ENCODE results near the gene KLHL29.

The KLHL29 gene

DNA sequence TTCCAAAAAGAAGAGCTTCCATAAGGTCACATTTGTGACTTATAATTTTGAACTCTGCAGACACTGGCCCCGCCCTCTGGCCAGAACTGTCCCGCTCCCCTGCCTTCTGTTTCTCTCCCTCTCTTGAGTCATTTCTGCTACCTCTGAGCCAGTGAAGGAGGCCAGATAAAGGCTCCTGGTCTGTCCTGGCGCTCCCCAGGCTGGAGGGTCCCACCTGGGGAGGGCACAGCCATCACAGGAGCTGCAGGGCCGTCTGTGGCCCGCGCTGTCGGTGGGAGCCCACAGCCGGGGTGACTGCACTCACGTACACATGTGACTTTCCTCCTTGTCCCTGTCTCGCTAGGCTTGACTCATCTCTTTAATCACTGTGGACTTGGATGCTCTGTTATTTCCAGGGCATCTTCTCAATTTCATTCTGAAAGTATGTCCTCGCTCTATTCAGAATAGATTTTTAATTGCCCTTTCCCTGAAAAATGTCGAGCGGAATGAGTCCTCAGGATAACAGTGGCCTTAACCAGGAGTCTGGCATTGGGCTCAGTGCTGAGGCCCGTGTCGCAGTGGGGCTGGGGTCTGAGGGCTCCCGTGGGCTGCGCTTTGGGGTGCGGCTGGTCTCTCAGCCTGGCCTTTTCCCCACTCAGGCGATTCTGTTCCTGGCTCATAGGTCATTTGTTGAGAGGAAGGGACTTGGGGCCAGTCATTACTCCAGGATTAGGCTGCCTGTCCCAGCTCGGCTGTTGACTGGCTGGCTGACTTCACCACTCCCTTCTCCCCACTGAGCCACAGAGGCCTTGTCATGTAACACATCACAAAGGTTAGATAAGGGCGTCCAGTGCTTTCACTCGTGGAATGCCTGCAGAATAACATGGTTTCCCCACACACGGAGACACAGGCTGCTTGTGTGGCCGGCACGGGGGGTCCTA lies 34.5 kb downstream of the KLHL29 start:
- no peak for TF ChIP-seq POLR2AphosphoS5 (IDR thresholded peaks at IDR 0.05; ENCODE audit: low read depth, low read length)
- no peak for TF ChIP-seq TAF1 (IDR thresholded peaks at IDR 0.05; ENCODE audit: borderline replicate concordance, insufficient read depth, low read length)
- TF ChIP-seq, protein P1, sequence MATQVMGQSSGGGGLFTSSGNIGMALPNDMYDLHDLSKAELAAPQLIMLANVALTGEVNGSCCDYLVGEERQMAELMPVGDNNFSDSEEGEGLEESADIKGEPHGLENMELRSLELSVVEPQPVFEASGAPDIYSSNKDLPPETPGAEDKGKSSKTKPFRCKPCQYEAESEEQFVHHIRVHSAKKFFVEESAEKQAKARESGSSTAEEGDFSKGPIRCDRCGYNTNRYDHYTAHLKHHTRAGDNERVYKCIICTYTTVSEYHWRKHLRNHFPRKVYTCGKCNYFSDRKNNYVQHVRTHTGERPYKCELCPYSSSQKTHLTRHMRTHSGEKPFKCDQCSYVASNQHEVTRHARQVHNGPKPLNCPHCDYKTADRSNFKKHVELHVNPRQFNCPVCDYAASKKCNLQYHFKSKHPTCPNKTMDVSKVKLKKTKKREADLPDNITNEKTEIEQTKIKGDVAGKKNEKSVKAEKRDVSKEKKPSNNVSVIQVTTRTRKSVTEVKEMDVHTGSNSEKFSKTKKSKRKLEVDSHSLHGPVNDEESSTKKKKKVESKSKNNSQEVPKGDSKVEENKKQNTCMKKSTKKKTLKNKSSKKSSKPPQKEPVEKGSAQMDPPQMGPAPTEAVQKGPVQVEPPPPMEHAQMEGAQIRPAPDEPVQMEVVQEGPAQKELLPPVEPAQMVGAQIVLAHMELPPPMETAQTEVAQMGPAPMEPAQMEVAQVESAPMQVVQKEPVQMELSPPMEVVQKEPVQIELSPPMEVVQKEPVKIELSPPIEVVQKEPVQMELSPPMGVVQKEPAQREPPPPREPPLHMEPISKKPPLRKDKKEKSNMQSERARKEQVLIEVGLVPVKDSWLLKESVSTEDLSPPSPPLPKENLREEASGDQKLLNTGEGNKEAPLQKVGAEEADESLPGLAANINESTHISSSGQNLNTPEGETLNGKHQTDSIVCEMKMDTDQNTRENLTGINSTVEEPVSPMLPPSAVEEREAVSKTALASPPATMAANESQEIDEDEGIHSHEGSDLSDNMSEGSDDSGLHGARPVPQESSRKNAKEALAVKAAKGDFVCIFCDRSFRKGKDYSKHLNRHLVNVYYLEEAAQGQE (IDR thresholded peaks at IDR 0.05; ENCODE audit: insufficient read depth in 1 of 2, low read depth in 2 of 2, low read length in 2 of 2) = no peak
- TF ChIP-seq SIN3A (IDR thresholded peaks at IDR 0.05; ENCODE audit: borderline replicate concordance, insufficient read depth, low read length) = no peak
- TF ChIP-seq FOXP2 (optimal IDR thresholded peaks at IDR 0.05; ENCODE audit: borderline replicate concordance, extremely low read depth, extremely low read length, insufficient read depth) = no peak

DNA sequence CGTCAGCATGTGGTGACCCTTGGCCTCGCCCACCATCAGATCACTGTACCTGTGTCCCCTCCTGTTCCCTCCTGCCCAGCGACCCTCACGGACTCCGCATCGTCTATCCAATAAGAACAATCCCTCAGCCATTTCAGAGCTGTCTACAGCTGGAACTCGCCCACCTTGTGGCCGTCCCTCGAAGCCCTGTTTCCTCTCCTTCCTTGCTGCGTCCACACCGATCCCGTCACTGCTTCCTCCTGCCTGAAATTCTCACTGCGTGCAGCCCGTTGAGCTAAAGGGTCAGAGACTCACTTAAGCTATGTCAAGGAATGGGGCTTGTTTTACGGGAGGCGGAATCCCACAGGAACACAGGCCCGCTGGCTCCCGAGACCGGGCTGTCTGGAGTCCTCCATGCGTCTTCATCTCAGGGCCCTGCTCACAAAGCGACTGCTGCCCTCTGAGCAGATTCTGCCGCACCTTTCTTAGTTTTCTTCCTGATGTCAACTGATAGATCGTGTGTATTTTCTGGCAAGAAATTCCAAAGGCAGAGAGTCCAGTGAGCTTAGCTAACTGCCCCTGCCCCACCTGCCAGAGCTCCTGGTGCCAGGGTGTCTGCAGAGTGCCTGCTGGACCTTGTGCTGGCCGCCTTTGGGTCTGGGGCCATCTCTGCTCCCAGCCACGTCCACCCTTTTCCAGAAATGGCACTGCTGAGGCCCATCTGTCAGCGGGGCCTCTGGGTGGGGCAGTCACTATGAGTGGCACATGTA lies 35.3 kb downstream of the KLHL29 start:
- TF ChIP-seq, protein P1 (IDR thresholded peaks at IDR 0.05; ENCODE audit: insufficient read depth in 1 of 2, low read depth in 2 of 2, low read length in 2 of 2) = no peak
- TF ChIP-seq FOXP2 (optimal IDR thresholded peaks at IDR 0.05; ENCODE audit: borderline replicate concordance, extremely low read depth, extremely low read length, insufficient read depth) (no peak), TAF1 (IDR thresholded peaks at IDR 0.05; ENCODE audit: borderline replicate concordance, insufficient read depth, low read length) (no peak), SIN3A (IDR thresholded peaks at IDR 0.05; ENCODE audit: borderline replicate concordance, insufficient read depth, low read length) (no peak), POLR2AphosphoS5 (IDR thresholded peaks at IDR 0.05; ENCODE audit: low read depth, low read length) (no peak)

DNA sequence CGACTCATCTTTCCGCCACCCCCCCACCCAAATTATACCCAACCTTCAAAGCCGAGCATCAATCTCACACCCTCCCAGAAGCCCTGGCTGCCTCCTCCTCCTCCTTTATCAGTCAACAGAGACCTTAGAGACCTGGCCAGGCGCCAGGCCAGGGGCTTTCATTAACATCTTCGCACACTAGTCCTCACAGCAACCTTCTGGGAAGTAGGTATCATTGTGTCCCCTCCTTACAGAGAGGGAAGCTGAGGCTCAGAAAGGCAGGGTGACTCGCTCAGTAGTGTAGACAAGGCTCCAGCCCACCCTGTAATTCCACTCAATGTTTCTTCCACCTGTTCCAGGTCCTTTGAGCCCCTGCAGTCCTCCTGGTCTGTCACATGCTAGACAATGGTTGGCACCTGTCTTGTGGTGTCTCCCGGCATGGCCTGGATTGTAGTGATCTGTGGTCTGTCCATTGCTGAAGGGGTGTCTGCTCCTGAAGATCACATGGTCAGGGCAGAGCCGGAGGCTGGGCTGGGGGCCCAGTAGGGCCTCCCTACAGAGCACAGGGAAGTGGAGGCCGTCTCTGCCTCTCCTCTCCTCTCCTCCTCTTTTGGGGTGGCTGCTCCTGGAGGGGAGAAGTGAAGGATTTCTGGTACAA lies 36.0 kb downstream of the KLHL29 start:
- no peak for TF ChIP-seq SIN3A (IDR thresholded peaks at IDR 0.05; ENCODE audit: borderline replicate concordance, insufficient read depth, low read length)
- no peak for TF ChIP-seq POLR2AphosphoS5 (IDR thresholded peaks at IDR 0.05; ENCODE audit: low read depth, low read length)
- TF ChIP-seq FOXP2 (optimal IDR thresholded peaks at IDR 0.05; ENCODE audit: borderline replicate concordance, extremely low read depth, extremely low read length, insufficient read depth) = no peak
- no peak for TF ChIP-seq TAF1 (IDR thresholded peaks at IDR 0.05; ENCODE audit: borderline replicate concordance, insufficient read depth, low read length)
- TF ChIP-seq, protein P1 (IDR thresholded peaks at IDR 0.05; ENCODE audit: insufficient read depth in 1 of 2, low read depth in 2 of 2, low read length in 2 of 2) = no peak

DNA sequence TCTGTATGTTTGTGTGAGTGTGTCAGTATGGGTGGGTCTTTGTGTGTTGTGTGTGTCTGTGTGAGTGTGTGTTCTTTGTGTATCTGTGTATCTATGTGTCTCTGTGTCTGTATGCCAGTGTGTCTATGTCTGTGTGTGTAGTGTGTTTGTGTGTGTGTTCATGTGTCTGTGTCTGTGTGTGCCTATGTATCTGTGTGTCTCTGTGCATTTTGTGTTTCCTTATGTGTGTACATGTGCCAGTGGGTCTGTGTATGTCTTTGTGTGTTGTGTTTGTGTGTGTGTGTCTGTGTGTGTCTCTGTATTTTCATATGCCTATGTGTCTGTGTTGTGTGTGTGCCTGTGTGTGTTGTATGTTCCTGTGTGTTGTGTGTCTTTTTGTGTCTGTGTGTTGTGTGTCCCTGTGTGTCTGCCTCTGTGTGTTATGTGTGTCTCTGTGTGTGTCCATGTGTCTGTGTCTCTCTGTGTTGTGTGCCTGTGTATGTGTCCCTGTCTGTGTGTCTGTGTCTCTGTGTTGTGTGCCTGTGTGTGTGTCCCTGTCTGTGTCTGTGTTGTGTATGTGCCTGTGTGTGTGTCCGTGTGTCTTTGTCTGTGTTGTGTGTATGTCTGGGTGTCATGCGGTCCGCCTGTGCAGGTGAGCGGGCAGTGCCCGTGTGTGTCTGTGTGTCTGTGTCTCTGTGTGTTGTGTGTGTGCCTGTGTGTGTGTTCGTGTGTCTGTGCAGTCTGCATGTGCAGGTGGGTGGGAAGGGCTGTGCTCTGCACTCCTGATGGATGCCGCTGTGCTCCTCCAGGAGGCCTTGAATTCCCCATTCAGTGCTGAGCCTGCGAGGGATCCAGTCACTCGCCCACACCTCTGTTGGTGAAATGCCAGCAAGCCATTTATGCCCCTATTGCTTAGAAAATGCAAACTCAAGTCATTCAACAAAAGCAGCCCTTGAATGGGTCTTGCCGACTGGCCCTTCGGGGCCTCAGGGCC lies 37.4 kb downstream of the KLHL29 start:
- TF ChIP-seq TAF1 (IDR thresholded peaks at IDR 0.05; ENCODE audit: borderline replicate concordance, insufficient read depth, low read length) = no peak
- no peak for TF ChIP-seq FOXP2 (optimal IDR thresholded peaks at IDR 0.05; ENCODE audit: borderline replicate concordance, extremely low read depth, extremely low read length, insufficient read depth)
- TF ChIP-seq SIN3A (IDR thresholded peaks at IDR 0.05; ENCODE audit: borderline replicate concordance, insufficient read depth, low read length) = no peak
- TF ChIP-seq POLR2AphosphoS5 (IDR thresholded peaks at IDR 0.05; ENCODE audit: low read depth, low read length) = no peak
- TF ChIP-seq, protein P1 (IDR thresholded peaks at IDR 0.05; ENCODE audit: insufficient read depth in 1 of 2, low read depth in 2 of 2, low read length in 2 of 2) = no peak
